ENCODE data around the gene EVA1C. TPM values are rescaled to one million over a fixed set of nuclear protein-coding genes. Genes with fewer than 3 reads are reported as not detected.

Gene EVA1C
- total RNA-seq, 1 experiment from 2014 or later = 22.2 TPM

GRCh38 chr21:32562915-32563314, 150.4 kb downstream of the EVA1C start:
- no TSS peak for BruUV-seq (replicated peaks)
- intact Hi-C loops (cut with micrococcal nuclease) = no loop called here

More at GRCh38 chr21:32562915-32563314, 150.4 kb downstream of the EVA1C start:
- Mint-ChIP-seq H3K9me3 (ENCODE audit: unreplicated experiment) (peaks cover 9% of the 10 kb centered on the region), H3K27ac (ENCODE audit: low read depth, unreplicated experiment) (no peak overlapping the region), H3K4me1 (ENCODE audit: insufficient read depth, unreplicated experiment) (no peaks in the 10 kb centered on the region), H3K4me3 (ENCODE audit: unreplicated experiment) (no peak overlapping the region), H3K27me3 (ENCODE audit: insufficient read depth, unreplicated experiment) (no peaks in the 10 kb centered on the region), H3K36me3 (ENCODE audit: insufficient read depth, unreplicated experiment) (no peaks in the 10 kb centered on the region)
- CTCF ChIA-PET = interaction anchor here (0.6 to 1.5 kb wide), 2 partner anchors 38 to 53 kb away, joined by 3 read pairs; no protein-coding TSS in a partner anchor
- DNase-seq (ENCODE audit: unreplicated experiment) = no peak
- TF ChIP-seq CTCF (IDR thresholded peaks at IDR 0.05; ENCODE audit: unreplicated experiment) = no peak
- POLR2A ChIA-PET = interaction anchor here (0.6 kb wide), 1 partner anchor 169 kb away, joined by 3 read pairs; no protein-coding TSS in a partner anchor

Other genes starting within 250 kb of the EVA1C start
- gene MIS18A, start 133.7 kb upstream of the EVA1C start, total RNA-seq (2022) = 10.6 and 14.0 TPM in 2 replicates
- gene MRAP, start 113.9 kb upstream of the EVA1C start, total RNA-seq (2022) = not detected in 2 replicates
- gene URB1, start 19.7 kb upstream of the EVA1C start, total RNA-seq (2022) = 32.3 and 43.5 TPM in 2 replicates
- gene TCP10L, start 172.8 kb downstream of the EVA1C start, total RNA-seq (2022) = not detected in 2 replicates
- gene CFAP298, start 199.7 kb downstream of the EVA1C start, total RNA-seq (2022) = 52.7 and 54.2 TPM in 2 replicates